DMS114 treated with DMSO at 0.1 percent for 48 hours (cell line): ENCODE measurements around the gene CFAP99.

Source experiments
- DNase-seq: peaks from one replicate; lab custom pipeline; 2025; ENCODE audit not compliant: unreplicated experiment; lab: John Stamatoyannopoulos, UW

The CFAP99 gene

DNA sequence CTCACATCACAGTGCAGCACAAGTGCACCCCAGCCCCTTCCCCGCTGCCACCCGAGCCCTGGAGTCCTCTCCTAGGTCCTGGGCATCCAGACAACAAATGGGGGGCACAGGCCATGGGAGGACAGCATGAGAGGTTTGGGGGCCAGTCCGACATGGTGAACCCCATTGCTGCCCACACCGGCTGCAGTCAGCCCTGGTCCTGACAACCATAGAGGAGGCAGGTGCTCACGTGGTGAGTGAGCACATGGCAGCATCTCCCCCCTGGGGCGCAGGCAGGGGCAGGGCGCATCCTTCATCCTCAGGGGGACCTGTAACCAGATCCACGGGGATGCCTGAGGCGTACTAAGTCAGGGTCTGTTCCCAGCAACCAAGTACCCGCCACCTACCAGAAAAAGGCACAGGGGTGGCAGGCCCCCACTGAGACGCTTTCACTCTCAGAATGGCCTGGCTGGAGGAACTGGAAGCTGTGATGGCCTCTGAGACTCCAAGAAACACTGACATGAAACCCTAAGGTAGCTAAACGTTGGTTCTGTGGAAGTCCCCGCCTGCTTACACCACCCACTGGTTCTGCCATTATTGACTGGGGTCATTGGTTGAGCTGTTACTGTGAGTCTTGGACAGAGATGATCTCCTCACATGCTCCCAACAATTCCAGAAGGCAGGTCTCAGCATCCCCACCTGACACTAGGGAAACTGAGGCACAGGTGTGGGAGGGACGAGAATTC lies 6.8 kb upstream of the CFAP99 start:
- DNase-seq: no peak

DNA sequence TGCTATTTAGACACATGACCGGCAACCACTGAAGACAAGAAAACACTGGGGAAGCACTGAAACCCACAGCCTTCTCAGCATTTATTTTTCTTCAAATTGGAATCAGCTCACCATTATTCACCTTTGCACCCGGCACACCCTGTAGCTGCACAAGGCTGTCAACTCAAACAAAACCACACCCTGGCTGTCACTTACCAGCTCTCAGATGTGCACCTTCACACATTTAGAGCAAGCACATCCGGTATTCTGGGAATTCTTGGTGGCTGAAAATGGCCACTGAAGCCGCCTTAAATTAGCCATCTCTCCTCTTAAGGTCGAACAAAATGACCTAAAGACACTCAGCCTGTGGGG lies 6.2 kb upstream of the CFAP99 start:
- no peak for DNase-seq

DNA sequence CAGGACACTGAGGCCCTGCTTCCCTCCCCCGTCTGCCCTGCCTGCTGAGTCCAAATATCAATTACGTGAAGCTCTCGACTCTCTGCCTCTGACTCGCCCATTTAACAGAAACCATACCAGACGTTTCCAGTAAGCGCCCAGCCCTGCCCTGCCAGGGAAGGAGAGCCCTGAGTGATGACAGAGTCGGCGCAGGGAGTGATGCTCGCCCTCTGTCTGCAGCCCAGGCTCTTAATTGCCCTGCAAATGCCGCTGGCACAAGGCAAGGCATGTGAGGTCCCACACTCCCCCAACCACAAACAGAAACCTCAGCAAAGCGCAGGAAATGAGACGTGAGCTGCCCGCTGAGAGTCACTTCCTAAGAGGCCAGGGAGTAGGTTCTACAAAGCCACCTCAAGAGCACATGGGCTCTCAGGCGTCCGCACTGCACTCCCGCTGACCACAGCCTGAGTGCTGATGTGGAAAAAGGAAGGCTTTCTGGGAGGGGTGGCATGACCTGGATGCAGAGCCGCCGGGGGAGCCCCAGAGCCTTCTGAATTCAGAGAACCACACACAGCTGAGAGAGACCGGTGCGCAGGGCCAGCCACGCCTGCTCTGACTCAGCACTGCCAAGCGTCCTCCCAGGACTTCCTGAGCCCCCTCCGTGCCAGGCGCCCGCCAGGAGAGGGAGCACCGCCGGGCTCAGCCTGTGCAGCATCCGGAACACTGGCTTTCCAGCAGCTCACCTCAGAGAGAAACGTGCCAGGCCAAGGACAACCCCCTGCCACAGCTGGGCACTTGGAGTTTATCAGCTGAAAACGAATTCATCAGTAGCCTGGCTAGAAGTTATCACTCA lies 5.7 kb upstream of the CFAP99 start:
- DNase-seq: peak; percentile 34

DNA sequence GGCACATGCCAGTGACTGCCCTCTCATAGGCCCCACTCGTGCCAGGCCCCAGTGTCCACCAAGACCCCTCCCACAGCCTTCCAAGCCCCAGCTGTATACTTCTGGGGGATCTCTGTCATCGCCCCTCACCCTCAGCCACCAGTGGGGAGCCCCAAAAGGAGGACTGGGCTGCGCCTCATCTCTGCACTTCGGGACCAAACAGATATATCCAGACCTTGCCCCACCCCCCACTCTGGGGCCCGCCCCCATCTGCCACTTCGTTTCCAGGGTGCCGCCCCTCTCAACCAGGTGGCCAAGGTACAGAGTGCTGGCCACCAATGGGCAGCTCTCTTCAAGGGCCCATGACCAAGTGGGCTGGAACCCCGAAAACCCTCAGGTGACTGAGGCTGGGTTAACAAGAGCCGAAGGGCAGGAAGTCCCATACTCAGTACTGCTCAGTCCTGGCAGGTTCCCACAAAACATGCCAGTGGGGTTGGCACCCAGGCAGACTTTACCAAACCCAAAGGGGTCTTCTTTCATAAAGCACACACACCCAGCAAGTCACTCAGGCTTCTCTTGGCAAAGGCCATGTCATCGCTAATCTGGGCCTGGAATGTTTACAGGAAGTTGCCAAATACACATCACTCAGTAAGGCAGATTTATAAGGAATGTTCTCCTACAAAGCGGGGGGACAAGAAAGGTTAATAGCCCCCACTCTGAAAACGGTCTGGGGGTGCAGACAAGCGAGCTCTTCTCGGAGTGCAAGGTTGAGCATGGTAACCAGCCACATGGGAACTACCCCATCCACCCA lies 4.7 kb upstream of the CFAP99 start:
- DNase-seq: no peak

DNA sequence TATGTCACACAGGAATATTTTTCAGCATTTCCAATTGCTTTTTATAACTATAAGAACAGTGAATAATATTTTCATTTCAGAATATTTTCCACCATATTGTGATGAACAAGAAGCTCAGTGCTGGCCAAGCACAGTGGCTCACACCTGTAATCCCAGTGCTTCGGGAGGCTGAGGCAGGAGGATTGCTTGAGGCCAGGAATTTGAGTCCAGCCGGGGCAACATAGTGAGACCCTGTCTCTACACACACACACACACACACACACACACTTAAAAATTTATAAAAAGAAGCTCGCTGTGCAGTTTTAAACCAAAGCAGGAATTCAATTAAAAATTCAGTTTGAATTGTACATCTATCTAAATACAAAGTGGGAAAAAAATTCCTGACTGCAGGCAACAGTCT lies 3.5 kb upstream of the CFAP99 start:
- DNase-seq: no peak

DNA sequence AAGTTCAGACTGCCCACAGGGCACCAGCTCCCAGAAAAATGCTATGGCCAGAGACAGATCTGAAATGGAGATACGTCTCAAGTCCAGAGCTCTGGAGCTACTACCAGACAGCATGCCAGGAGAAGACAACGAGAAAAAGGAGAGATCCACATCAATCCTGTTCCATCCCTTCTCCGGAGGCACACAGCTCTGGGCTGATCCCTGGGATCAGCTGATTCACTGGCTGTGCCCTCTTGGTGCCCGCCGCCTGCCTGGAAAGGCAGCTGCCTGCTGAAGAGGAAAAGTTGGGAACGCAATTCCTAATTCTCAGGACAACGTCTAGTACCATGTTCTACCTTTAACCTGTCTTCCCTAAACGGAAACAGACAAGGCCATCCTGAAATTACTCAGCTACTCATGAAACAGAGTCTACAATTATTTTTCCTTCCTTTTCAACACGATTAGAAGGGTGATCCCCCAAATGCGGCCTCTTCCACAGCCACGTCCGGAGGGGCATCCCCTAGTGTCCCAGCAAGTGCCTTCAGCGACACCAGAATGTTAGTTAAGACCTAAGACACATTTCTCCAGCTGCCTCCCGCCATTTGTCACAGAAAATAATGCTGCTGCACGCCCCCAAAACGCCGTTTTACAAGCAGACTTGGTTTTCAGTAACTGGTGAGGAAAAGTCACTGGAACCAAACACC lies 2.7 kb upstream of the CFAP99 start:
- DNase-seq: no peak

DNA sequence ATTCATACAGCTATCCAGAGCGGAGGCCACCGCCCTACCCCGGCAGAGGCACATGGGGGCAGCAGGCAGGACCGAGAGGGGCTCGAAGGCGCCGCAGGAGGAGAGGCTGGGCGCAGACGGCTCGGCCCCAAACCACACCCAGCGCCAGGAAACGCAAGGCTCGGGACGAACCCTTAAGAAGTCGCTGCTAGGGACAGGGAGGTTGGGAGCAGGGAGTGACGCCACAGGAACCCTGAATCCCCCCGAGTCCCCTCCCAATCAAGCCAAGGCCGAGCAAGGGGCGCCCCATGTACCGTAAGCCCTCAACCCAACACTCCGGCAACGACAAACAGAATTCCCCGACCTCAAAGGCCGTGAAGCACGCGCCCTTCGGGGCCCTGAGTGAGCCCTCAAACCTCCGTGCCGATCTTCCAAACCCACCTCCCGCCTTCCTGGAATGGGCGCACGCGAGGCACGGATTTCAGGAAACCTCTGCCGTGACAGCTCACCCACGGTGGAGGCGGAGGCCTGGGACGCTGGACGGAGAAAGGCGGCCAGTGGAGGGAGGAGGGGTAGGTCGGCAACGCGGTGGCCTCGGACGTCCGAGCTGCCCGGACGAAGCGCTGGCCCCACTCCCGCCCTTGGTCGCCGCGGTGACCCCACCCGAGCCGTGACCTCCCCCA lies 2.1 kb upstream of the CFAP99 start:
- no peak for DNase-seq

DNA sequence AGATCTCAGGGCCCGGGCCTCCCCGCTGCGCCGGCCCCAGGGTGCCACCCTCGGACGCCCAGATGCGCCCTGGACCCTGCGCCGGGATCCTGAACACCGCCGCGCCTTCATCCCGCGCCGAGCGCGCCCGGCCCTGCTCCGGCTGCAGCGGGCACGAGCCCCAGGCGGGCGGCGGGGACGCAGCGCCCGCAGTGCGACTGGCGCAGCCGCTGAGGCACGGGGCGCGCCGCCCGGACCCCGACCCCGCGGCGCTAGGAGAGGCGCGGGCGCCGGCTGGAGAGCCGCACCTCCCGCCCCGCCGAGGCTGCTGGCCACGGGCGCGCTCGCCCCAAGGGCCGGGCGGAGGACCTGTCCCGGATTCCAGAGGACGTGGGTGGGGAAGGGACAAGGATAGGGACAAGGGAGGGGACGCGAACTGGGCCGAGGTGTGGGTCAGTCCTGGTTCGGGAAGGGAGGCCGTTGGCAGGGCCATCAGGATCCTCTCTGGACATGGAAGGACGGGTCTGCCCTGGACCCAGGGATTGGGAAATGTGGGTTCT lies 1.5 kb upstream of the CFAP99 start:
- no peak for DNase-seq

DNA sequence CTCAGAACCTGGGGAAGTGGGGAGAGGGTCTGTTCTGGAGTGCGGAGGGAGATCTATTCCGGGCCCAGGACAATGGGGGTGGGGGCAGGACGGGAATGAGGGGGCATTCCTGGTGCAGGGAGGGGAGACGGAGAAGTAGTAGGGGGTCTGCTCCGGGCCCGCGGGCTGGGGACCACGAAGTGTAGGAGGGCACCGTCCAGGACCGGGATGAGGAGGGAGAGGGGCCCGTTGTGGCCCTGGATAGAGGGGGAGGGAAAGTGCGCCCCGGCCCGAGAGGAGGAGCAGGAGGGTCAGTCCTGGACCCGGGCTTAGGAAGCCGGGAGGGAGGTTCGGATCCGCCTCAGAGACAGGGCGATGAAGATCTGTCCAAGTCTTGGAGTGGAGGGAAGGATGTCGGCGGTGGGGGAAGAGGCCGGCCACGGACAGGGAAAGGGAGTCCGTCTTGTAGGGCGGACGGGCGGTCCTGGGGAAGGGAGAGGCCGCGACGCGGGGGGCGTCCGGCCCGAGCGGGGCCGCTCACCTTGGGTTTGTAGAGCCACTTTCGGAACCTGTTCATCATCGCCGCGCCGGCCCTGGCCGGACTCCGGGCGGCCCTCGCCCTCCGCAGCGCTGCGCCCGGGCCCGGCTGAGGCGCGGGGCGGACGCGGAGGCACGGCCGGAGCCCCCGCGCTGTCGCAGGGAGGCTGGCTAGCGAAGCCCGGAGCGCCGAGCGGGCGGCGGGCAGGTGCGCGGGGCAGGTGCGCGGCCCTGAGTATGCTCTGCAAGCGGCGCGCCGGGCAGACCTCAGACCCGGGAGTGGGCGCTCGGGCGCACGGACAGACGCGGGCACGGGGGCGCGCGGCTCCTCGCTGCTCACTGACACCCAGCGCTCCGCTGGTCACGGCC lies 748 bp upstream of the CFAP99 start, which contains the start of gene ZFYVE28:
ZFYVE28 (minus strand) TSS at position 881 of the 885 bp plus-strand sequence; CDS start at position 559, 322 bp downstream.
- no peak for DNase-seq

DNA sequence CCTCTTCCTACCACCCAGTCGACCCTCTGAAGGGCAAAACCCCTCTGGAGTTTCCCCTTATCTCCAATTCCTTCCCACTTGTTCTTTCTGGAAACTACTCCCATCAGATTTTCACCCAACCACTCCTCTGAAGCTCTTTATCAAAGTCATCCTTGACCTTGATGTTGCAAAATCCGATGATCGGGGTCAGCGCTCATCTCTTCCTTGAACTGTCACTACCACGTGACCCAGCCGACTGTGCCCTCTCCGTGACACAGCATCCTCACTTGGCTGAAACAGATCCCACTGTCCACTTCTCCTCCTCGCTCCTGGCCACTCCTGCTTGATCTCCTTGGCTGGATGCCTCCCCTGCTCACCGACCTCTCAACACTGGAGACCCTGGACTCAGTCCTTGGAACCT lies 1.1 kb downstream of the CFAP99 start:
- no peak for DNase-seq

DNA sequence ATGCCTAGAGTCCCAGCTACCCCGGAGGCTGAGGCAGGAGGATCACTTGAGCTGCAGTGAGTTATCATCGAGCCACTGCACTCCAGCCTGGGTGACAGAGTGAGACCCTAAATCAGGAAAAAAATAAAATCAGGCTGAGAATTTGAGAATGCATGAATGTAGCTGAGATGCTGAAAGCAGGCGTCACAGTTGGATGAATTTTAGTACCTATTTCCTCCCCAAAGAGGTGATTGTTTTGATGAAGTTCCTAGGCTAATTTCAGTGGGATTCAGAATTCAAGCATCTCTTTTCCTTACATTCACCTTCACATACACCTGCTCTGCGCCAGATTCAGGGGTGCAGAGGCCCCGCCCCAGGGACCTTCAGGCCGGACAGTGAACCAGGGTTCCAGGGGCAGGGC lies 3.2 kb downstream of the CFAP99 start:
- no peak for DNase-seq

DNA sequence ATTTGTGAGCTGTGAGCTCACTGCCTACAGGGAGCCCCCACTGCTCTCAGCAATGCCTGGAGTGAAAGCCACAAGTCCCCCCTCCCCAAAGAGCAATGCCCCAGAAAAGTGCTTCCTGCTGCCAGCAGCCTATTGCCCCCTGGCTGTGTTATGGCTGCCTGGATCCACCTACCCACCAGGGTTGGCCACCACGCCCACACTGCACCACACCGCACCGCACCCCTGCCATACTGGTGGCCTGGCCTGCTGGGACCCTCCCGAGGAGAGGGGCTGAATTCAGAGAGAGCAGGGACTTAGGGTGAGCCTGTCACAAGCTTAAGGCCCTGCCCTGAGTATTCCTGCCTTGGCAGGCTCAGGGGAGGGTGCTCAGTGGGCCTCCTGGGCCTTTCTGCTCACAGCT lies 4.3 kb downstream of the CFAP99 start:
- no peak for DNase-seq

DNA sequence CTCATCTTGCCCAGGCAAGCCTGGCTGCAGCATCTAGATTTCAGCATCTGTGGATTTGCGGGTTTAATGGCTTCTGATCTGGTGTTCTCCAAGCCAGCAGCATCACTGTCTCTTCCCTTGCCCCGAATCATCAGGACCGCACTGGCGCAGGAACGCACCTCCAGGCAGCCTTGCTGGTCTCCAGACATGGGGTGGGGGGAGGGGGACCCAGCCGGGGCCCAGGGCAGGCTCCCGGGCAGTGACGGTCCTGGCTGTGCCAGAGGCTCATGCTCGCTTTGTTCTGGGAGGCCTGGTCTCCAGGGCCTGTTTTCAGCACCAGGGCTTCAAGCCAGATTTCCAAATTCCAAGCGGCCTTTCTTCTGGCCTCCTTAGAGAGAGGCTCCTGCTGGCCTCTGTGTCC lies 4.9 kb downstream of the CFAP99 start:
- DNase-seq: no peak

DNA sequence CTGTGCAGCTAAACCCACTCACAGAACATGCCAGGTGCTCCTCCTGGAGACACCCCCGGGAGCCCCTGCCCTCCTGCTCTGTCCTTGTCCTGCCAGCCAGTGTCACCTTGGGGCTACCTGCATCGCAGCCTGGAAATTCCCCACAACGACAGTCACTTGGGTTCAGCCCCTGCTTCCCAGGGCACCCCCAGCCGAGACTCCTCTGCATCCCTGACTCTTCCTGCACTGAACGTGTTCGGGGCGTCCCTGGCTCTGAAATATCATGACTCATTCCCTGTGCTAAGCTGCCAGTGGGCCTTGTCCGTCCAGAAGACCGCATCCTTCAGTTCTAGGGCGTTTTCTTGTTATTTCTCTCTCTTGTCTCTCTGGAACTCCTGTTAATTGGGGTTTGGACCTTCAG lies 5.8 kb downstream of the CFAP99 start:
- no peak for DNase-seq

DNA sequence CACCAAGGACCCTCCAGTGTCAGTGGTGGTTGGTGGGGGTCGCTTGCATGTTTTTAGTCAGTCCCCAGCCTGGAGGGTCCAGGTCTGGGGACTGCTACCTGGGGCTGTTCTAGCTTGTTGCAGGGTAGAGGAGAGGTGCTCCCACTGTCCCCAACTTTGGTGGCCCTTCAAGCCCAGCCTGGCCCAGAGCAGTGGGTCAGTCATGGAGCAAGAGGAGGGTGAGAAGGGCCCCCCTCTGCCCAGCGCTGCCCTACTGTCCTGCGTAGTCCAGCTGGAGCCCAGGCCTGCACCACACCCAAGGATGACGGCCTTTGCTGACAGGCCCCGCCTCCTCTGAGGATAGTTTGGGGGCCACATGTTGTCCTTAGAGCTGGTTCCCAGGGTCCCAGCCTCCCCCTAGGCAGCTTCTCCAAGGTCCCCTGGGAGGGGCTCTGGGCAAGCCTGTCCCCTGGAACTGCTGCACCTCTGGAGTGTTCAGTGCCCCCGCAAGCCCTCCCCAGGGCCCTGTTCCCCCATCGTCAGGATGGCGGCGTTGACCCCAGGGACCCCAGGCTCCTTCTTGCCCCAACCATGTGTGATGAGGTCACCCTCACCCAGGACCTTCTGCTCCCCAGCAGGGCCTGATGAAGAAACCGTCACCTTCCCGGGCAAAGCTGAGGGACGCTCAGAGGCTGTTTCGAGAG lies 6.8 kb downstream of the CFAP99 start:
- DNase-seq: no peak

DNA sequence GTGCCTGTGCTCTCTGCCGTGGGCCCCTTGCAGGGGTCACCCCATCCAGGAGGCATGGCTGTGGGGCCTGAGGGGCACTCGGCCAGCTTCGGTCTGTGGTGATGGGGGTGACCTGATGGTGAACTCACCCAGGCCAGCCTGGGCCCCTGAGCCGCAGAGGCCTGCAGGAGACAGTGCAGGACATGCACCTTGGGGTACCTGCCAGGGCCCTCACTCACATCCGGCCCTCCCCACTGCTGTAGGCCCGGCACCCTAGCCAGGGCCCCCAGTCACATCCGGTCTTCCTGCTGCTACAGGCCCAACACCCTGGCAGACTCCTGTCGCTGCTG lies 7.3 kb downstream of the CFAP99 start:
- DNase-seq: no peak

DNA sequence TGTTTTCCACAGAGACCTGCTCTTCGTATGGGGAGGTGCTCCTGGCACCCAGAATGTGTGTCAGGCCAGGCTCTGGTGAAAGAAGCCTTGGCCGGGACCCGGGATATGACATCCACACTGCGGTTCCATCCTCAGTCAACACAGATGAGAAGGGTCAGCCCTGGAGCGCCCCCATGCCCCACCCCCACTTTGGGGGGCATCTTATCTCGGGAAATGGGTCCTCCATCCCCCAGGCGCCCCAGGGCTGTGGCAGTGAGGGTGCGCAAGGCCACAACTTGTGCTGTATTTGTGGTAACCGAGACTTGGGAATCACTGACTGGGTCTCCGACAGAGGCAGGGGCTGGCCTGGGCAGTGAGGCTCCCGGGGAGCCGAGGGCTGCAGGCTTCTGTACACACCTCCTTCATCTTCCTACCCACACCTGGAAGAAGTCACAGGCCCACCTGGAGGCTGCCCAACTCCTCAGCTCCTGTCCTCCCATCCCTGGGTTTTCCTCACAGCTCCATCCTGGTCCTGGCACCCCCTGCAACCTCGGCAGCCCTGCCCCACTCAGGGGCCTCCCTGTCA lies 8.0 kb downstream of the CFAP99 start:
- no peak for DNase-seq
